Hepatocyte (in vitro differentiated cells): ENCODE results near the gene CDC45. TPM values are rescaled to one million over a fixed set of nuclear protein-coding genes. Genes with fewer than 3 reads are reported as not detected.
"Not testable (repeated sequence)": the region's sequence is repeated elsewhere in the genome, so short reads cannot be mapped to it uniquely, and the experiment has no call there.

Experiments used
- DNase-seq: peaks from one replicate; pipeline ENCODE4 v3.0.0-alpha.2; 2016; ENCODE audit warnings: low spot score
- H2AFZ ChIP-seq: fragments of 200-600 bp; sonication (generic); 2 replicates; pipeline ENCODE4 v1.6.0; 2016; ENCODE audit warnings: antibody characterized with exemption, mild to moderate bottlenecking
- H3K27ac ChIP-seq: fragments of 200-600 bp; sonication (generic); 2 replicates; pipeline ENCODE4 v1.5.1; 2016; ENCODE audit warnings: mild to moderate bottlenecking
- H3K27me3 ChIP-seq: fragments of 200-600 bp; sonication (generic); 2 replicates; pipeline ENCODE4 v1.6.1; 2016
- H3K36me3 ChIP-seq: fragments of 200-600 bp; sonication (generic); replicated peaks from 2 replicates; pipeline ENCODE4 v1.5.1; 2016; ENCODE audit warnings: low read depth; ENCODE audit not compliant: insufficient read depth
- H3K4me1 ChIP-seq: fragments of 200-600 bp; sonication (generic); 2 replicates; pipeline ENCODE4 v1.5.1; 2016; ENCODE audit warnings: mild to moderate bottlenecking, moderate library complexity; ENCODE audit not compliant: insufficient read depth
- H3K4me2 ChIP-seq: fragments of 200-600 bp; sonication (generic); 2 replicates; pipeline ENCODE4 v1.6.0; 2016
- H3K4me3 ChIP-seq: fragments of 200-600 bp; sonication (generic); 2 replicates; pipeline ENCODE4 v1.5.1; 2016; ENCODE audit warnings: mild to moderate bottlenecking
- H3K79me2 ChIP-seq: fragments of 200-600 bp; sonication (generic); 2 replicates; pipeline ENCODE4 v1.6.0; 2017; ENCODE audit warnings: mild to moderate bottlenecking
- H3K9me2 ChIP-seq: fragments of 200-600 bp; sonication (generic); replicated peaks from 2 replicates; pipeline ENCODE4 v1.6.0; 2017; ENCODE audit warnings: mild to moderate bottlenecking; ENCODE audit not compliant: insufficient read depth
- H3K9me3 ChIP-seq: fragments of 200-600 bp; sonication (generic); 2 replicates; pipeline ENCODE4 v1.5.1; 2016; ENCODE audit warnings: low read depth, mild to moderate bottlenecking
- H4K20me1 ChIP-seq: fragments of 200-600 bp; sonication (generic); 2 replicates; pipeline ENCODE4 v1.6.0; 2016; ENCODE audit warnings: mild to moderate bottlenecking; ENCODE audit not compliant: insufficient read depth, poor library complexity, severe bottlenecking
- EZH2 ChIP-seq: fragments of 200-600 bp; sonication (generic); IDR thresholded peaks from 2 replicates; pipeline ENCODE4 v1.6.1; 2016; ENCODE audit warnings: antibody characterized with exemption, mild to moderate bottlenecking, borderline replicate concordance
- EZH2phosphoT487 ChIP-seq: fragments of 200-600 bp; sonication (generic); IDR thresholded peaks from one replicate; pipeline ENCODE4 v1.6.1; 2018; ENCODE audit warnings: antibody characterized with exemption, mild to moderate bottlenecking, low read depth, moderate library complexity; ENCODE audit not compliant: unreplicated experiment, severe bottlenecking
- WGBS: methylation state at CpG from one replicate; pipeline ENCODE4 v1.1.6; 2016; ENCODE audit warnings: low lambda C conversion rate; ENCODE audit errors: missing lambda C conversion rate; 5-methylcytosine and 5-hydroxymethylcytosine counted together
- polyA plus RNA-seq: library from polyadenylated mRNA; unstranded; fragments of >200 nt; fragmentation: Nextera tagmentation; extraction: Ambion mirVana; gene quantifications from 2 replicates; pipeline ENCODE4 v1.2.1, GENCODE V29; 2016
- total RNA-seq: library from RNA; depleted of rRNA; stranded (reverse); fragments of >200 nt; gene quantifications from 2 replicates; pipeline ENCODE4 v1.2.3, GENCODE V29; 2014
- TF ChIP-seq, protein P1 (sequence below): fragments of 200-600 bp; sonication (generic); IDR thresholded peaks from 2 replicates; pipeline ENCODE4 v1.5.1; 2016; ENCODE audit warnings: antibody characterized with exemption, mild to moderate bottlenecking; ENCODE audit not compliant: poor library complexity

CDC45 gene
- total and polyA plus RNA-seq, 2 experiments from 2014 or later: 3.5 to 6.5 TPM

DNA sequence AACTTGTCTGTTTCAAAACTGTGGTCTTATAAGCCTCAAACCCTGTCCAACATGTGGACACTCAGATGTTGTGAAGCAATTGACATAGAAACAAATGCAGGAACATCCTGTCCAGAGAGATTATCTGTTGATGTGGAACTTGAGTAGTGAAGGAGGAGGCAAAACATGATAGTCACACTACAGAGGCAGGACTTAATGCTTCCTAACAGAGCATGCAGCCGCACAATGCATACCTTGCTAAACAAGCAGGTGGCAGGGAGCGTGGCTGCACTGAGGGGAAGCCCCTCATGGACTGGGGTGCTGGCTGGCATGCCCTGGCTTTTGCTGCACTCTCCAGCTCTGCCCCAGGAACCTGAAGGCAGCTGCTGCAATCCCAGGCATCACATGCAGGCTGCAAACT is 37.6 kb upstream of the CDC45 start:
- Histone ChIP-seq H3K36me3 (no peaks in the 10 kb centered on the region), H3K4me2 (no peak overlapping the region), H2AFZ (no peak overlapping the region), H3K79me2 (peaks cover 82% of the 10 kb centered on the region), H3K9me2 (no peaks in the 10 kb centered on the region), H3K4me3 (no peak overlapping the region), H4K20me1 (peaks cover 5% of the 10 kb centered on the region), H3K27ac (peak overlapping the region; percentile 43), H3K9me3 (no peaks in the 10 kb centered on the region), H3K27me3 (no peaks in the 10 kb centered on the region), H3K4me1 (peaks cover 14% of the 10 kb centered on the region)
- 91% methylated on average over 2 of the region's 2 CpGs for WGBS
- no peak for DNase-seq
- TF ChIP-seq EZH2: no peak
- TF ChIP-seq, protein P1, sequence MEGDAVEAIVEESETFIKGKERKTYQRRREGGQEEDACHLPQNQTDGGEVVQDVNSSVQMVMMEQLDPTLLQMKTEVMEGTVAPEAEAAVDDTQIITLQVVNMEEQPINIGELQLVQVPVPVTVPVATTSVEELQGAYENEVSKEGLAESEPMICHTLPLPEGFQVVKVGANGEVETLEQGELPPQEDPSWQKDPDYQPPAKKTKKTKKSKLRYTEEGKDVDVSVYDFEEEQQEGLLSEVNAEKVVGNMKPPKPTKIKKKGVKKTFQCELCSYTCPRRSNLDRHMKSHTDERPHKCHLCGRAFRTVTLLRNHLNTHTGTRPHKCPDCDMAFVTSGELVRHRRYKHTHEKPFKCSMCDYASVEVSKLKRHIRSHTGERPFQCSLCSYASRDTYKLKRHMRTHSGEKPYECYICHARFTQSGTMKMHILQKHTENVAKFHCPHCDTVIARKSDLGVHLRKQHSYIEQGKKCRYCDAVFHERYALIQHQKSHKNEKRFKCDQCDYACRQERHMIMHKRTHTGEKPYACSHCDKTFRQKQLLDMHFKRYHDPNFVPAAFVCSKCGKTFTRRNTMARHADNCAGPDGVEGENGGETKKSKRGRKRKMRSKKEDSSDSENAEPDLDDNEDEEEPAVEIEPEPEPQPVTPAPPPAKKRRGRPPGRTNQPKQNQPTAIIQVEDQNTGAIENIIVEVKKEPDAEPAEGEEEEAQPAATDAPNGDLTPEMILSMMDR: no peak
- no peak for TF ChIP-seq EZH2phosphoT487

DNA sequence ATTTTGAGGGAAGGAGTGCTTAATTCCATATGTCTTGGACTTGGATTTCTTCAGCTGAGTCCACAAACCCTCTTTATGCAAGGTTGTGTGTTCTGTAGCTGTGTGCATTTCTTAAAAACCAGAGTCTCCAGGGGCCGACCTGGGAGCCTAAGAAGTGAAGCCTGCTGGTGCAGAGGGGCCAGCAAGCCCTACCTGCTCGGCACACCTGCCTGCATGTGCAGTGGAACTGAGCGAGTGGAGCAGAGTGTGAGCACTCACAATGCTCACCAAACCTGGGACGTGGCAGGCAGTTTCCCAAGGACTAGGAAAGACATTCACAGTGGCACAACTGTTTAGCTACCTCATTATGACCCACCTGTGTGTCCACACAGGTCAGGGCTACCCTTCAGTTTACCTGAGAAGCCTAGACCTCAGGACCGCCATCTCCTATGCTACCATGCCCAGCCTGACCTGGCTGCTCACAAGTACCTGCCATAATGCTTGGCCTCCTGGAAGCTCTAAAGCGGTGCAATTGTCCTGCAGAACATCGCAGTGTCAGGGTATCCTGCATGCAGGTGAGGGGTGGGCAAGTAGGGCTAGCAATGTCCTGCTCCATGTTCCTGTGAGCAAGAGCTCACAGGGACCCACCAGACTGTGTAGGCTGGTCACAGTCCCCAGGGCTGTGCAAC is 36.0 kb upstream of the CDC45 start:
- H3K9me3 ChIP-seq: no peaks in the 10 kb centered on the region
- H3K27ac ChIP-seq: no peak overlapping the region
- DNase-seq: no peak
- no peak overlapping the region for H3K4me2 ChIP-seq
- no peaks in the 10 kb centered on the region for H3K9me2 ChIP-seq
- peaks cover 5% of the 10 kb centered on the region for H4K20me1 ChIP-seq
- H2AFZ ChIP-seq: no peak overlapping the region
- no peaks in the 10 kb centered on the region for H3K36me3 ChIP-seq
- no peak overlapping the region for H3K4me3 ChIP-seq
- peaks cover 18% of the 10 kb centered on the region for H3K4me1 ChIP-seq
- peaks cover 78% of the 10 kb centered on the region for H3K79me2 ChIP-seq
- H3K27me3 ChIP-seq: no peaks in the 10 kb centered on the region
- no peak for TF ChIP-seq EZH2
- TF ChIP-seq, protein P1: no peak
- TF ChIP-seq EZH2phosphoT487: no peak
- 81% methylated on average over 7 of the region's 7 CpGs for WGBS

DNA sequence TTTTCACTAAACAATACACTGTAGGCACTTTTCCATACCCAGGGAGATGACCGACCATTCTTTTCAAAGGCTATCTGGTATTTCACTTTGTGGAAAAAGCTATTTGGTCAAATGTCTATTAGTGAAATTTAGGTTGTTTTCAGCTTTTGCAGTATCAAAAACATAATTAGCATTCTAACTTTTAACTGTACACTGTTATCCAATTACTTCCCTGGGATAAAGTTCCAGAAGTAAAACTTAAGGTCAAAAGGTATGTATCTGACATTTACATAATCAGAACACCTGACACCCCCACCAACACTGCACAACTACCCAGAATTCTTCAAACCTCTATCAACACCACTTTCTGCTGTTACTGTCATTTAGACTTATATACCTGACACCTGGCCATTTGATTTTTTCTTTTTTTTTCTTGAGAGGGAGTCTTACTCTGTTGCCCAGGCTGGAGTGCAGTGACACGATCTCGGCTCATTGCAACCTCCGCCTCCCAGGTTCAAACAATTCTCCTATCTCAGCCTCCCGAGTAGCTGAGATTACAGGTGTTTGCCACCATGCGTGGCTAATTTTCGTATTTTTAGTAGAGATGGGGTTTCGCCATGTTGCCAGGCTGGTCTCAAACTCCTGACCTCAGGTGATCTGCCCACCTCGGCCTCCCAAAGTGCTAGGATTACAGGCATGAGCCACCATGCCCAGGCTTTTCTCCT is 34.3 kb upstream of the CDC45 start:
- H3K27ac ChIP-seq, H3K9me3 ChIP-seq, DNase-seq, H3K27me3 ChIP-seq, H4K20me1 ChIP-seq, H3K9me2 ChIP-seq, H3K4me3 ChIP-seq, H2AFZ ChIP-seq, H3K36me3 ChIP-seq: not testable (repeated sequence)
- peaks cover 64% of the 10 kb centered on the region for H3K79me2 ChIP-seq
- peaks cover 20% of the 10 kb centered on the region for H3K4me1 ChIP-seq
- peak overlapping the region; percentile 93 for H3K4me2 ChIP-seq
- WGBS: 96% methylated on average over 9 of the region's 9 CpGs

DNA sequence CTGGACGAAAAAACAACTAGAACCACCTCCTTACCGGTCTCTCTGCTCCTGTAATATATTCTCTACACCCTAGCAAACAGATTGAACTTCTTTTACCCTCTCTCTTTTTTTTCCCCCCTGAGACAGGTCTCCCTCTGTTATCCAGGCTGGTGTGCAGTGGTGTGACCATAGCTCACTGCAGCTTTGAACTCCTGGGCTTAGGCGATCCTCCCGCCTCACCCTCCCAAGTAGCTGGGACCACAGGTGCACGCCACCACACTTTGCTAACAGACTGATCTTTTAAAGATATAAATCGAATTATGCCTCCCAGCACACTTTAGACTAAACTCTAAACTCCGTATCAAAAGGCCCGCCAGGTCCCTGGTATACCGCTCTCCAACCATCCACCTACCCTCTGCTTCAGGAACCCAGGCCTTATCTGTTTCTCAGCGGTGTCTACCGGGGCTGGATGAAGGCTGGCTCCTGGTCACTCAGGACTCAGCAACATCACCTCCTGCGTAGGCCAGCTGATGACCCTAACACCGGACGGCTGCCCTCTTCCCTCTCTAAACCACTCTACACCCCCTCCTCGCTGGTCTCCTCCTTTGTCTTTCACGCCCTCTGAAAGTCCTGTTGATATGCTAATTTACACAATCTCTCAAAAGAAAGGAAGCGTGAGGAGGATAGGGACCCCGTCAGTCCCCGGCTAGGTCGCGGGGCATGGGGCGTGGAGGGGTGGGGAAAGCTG is 33.0 kb upstream of the CDC45 start:
- peak overlapping the region; percentile 92 for H3K27ac ChIP-seq
- whole genome bisulfite sequencing: 28% methylated on average over 22 of the region's 22 CpGs
- peak overlapping the region; percentile 62 for H3K4me3 ChIP-seq
- peak overlapping the region; percentile 93 for H3K4me2 ChIP-seq
- H3K9me3 ChIP-seq: no peaks in the 10 kb centered on the region
- no peaks in the 10 kb centered on the region for H3K36me3 ChIP-seq
- no peaks in the 10 kb centered on the region for H3K9me2 ChIP-seq
- H3K4me1 ChIP-seq: peaks cover 20% of the 10 kb centered on the region
- no peak for DNase-seq
- no peaks in the 10 kb centered on the region for H4K20me1 ChIP-seq
- TF ChIP-seq, protein P1: no peak
- TF ChIP-seq EZH2 (no peak), EZH2phosphoT487 (no peak)
- H3K27me3 ChIP-seq: no peaks in the 10 kb centered on the region
- peak overlapping the region; percentile 69 for H2AFZ ChIP-seq
- H3K79me2 ChIP-seq: peaks cover 50% of the 10 kb centered on the region
